ENCODE data around the gene STAC.

The STAC gene

GRCh38 chr3:36557021-36557707 lies 176.9 kb downstream of the STAC start:
- in situ Hi-C loops (cut with MboI; ENCODE audit: low sequenced_read_pairs, unreplicated experiment) = no loop called here
- no peak for TF ChIP-seq CTCF (IDR thresholded peaks at IDR 0.05; ENCODE audit: borderline replicate concordance, control extremely low read depth, extremely low read depth, insufficient read depth, missing control alignments)
- no peak for DNase-seq (ENCODE audit: low spot score)

GRCh38 chr3:36557708-36558421 lies 177.6 kb downstream of the STAC start:
- in situ Hi-C loops (cut with MboI; ENCODE audit: low sequenced_read_pairs, unreplicated experiment) = no loop called here
- no peak for DNase-seq (ENCODE audit: low spot score)

GRCh38 chr3:36558961-36559360 lies 178.7 kb downstream of the STAC start:
- in situ Hi-C loops (cut with MboI; ENCODE audit: low sequenced_read_pairs, unreplicated experiment) = no loop called here
- no peak for TF ChIP-seq CTCF (IDR thresholded peaks at IDR 0.05; ENCODE audit: borderline replicate concordance, control extremely low read depth, extremely low read depth, insufficient read depth, missing control alignments)
- no peak for DNase-seq (ENCODE audit: low spot score)

More at GRCh38 chr3:36557708-36558421, 177.6 kb downstream of the STAC start:
- TF ChIP-seq CTCF (IDR thresholded peaks at IDR 0.05; ENCODE audit: borderline replicate concordance, control extremely low read depth, extremely low read depth, insufficient read depth, missing control alignments) = no peak

GRCh38 chr3:36560685-36561084 lies 180.4 kb downstream of the STAC start:
- no peak for DNase-seq (ENCODE audit: low spot score)
- in situ Hi-C loops (cut with MboI; ENCODE audit: low sequenced_read_pairs, unreplicated experiment) = no loop called here
- TF ChIP-seq CTCF (IDR thresholded peaks at IDR 0.05; ENCODE audit: borderline replicate concordance, control extremely low read depth, extremely low read depth, insufficient read depth, missing control alignments) = no peak

- in situ Hi-C loops (cut with MboI; ENCODE audit: low sequenced_read_pairs, unreplicated experiment) = no loop called here
- TF ChIP-seq CTCF (IDR thresholded peaks at IDR 0.05; ENCODE audit: borderline replicate concordance, control extremely low read depth, extremely low read depth, insufficient read depth, missing control alignments) = no peak
- DNase-seq (ENCODE audit: low spot score) = no peak
Observed at GRCh38 chr3:36561601-36562000, 181.3 kb downstream of the STAC start.

- TF ChIP-seq CTCF (IDR thresholded peaks at IDR 0.05; ENCODE audit: borderline replicate concordance, control extremely low read depth, extremely low read depth, insufficient read depth, missing control alignments) = no peak
- in situ Hi-C loops (cut with MboI; ENCODE audit: low sequenced_read_pairs, unreplicated experiment) = no loop called here
- DNase-seq (ENCODE audit: low spot score) = no peak
Observed at GRCh38 chr3:36562945-36563344, 182.6 kb downstream of the STAC start.
